ENCODE results near the gene COA1. TPM values are rescaled to one million over a fixed set of nuclear protein-coding genes. Genes with fewer than 3 reads are reported as not detected.

Gene COA1
- total and polyA plus RNA-seq, 2 experiments from 2014 or later = 53.4 to 59.5 TPM

- in situ Hi-C loops (cut with MboI) = no loop called here
- 4 to 8% methylated on average over 7 of the region's 7 CpGs for WGBS, 2 experiments (ENCODE audit: low coverage in 1 of 2, low lambda C conversion rate in 2 of 2, missing lambda C conversion rate in 2 of 2)
- peak overlapping the region; percentile 53 for H3K4me3 ChIP-seq
- H3K27ac ChIP-seq = peak overlapping the region; percentile 99
- peak; percentile 78 for DNase-seq
- H3K9me2 ChIP-seq (ENCODE audit: insufficient read depth) = no peaks in the 10 kb centered on the region
- peak overlapping the region; percentile 76 for H3K4me2 ChIP-seq (ENCODE audit: unreplicated experiment)
- H2AFZ ChIP-seq = no peak overlapping the region
- peak overlapping the region; percentile 88 for H3K9ac ChIP-seq
- H3K4me1 ChIP-seq (ENCODE audit: insufficient read depth) = peaks cover 58% of the 10 kb centered on the region
- TF ChIP-seq EZH2 (IDR thresholded peaks at IDR 0.05; ENCODE audit: insufficient read depth, poor library complexity, severe bottlenecking) (no peak), EZH2phosphoT487 (IDR thresholded peaks at IDR 0.05; ENCODE audit: insufficient read depth, low read depth) (no peak)
- H3K27me3 ChIP-seq (replicated peaks; ENCODE audit: insufficient read depth) = no peaks in the 10 kb centered on the region
- H4K20me1 ChIP-seq (ENCODE audit: insufficient read depth) = no peaks in the 10 kb centered on the region
- H3K36me3 ChIP-seq (ENCODE audit: low read depth) = no peaks in the 10 kb centered on the region
- H3K79me2 ChIP-seq (ENCODE audit: insufficient read depth) = peaks cover 21% of the 10 kb centered on the region
- peaks cover 73% of the 10 kb centered on the region for H3F3A ChIP-seq (ENCODE audit: insufficient read depth)
- no peaks in the 10 kb centered on the region for H3K9me3 ChIP-seq (ENCODE audit: low read depth)
Observed at GRCh38 chr7:43647339-43647672, 82.0 kb downstream of the COA1 start.

GRCh38 chr7:43646603-43647338, 82.6 kb downstream of the COA1 start:
- H3K9ac ChIP-seq = peak overlapping the region; percentile 88
- H3K79me2 ChIP-seq (ENCODE audit: insufficient read depth) = peaks cover 21% of the 10 kb centered on the region
- TF ChIP-seq EZH2phosphoT487 (IDR thresholded peaks at IDR 0.05; ENCODE audit: insufficient read depth, low read depth) (no peak), EZH2 (IDR thresholded peaks at IDR 0.05; ENCODE audit: insufficient read depth, poor library complexity, severe bottlenecking) (no peak)
- H3K4me3 ChIP-seq = peak overlapping the region; percentile 53
- peaks cover 58% of the 10 kb centered on the region for H3K4me1 ChIP-seq (ENCODE audit: insufficient read depth)
- no peaks in the 10 kb centered on the region for H3K36me3 ChIP-seq (ENCODE audit: low read depth)
- no peaks in the 10 kb centered on the region for H3K9me3 ChIP-seq (ENCODE audit: low read depth)
- 1 to 3% methylated on average over 8 of the region's 8 CpGs for WGBS, 2 experiments (ENCODE audit: low coverage in 1 of 2, low lambda C conversion rate in 2 of 2, missing lambda C conversion rate in 2 of 2)
- H3K27ac ChIP-seq = peak overlapping the region; percentile 99
- no peak overlapping the region for H2AFZ ChIP-seq
- peak overlapping the region; percentile 76 for H3K4me2 ChIP-seq (ENCODE audit: unreplicated experiment)
- H4K20me1 ChIP-seq (ENCODE audit: insufficient read depth) = no peaks in the 10 kb centered on the region
- H3K27me3 ChIP-seq (replicated peaks; ENCODE audit: insufficient read depth) = no peaks in the 10 kb centered on the region
- DNase-seq = peak; percentile 90
- H3F3A ChIP-seq (ENCODE audit: insufficient read depth) = peaks cover 77% of the 10 kb centered on the region
- in situ Hi-C loops (cut with MboI) = no loop called here
- H3K9me2 ChIP-seq (ENCODE audit: insufficient read depth) = no peaks in the 10 kb centered on the region

GRCh38 chr7:43645699-43646226, 83.6 kb downstream of the COA1 start:
- peak overlapping the region; percentile 76 for H3K4me2 ChIP-seq (ENCODE audit: unreplicated experiment)
- H3F3A ChIP-seq (ENCODE audit: insufficient read depth) = peaks cover 78% of the 10 kb centered on the region
- DNase-seq = no peak
- H4K20me1 ChIP-seq (ENCODE audit: insufficient read depth) = no peaks in the 10 kb centered on the region
- in situ Hi-C loops (cut with MboI) = no loop called here
- no peak overlapping the region for H2AFZ ChIP-seq
- H3K4me3 ChIP-seq = peak overlapping the region; percentile 53; the same call in 1 of the 2 replicates
- H3K9me3 ChIP-seq (ENCODE audit: low read depth) = no peaks in the 10 kb centered on the region
- no peaks in the 10 kb centered on the region for H3K27me3 ChIP-seq (replicated peaks; ENCODE audit: insufficient read depth)
- H3K9me2 ChIP-seq (ENCODE audit: insufficient read depth) = no peaks in the 10 kb centered on the region
- H3K4me1 ChIP-seq (ENCODE audit: insufficient read depth) = peaks cover 53% of the 10 kb centered on the region
- 94 to 98% methylated on average over 3 of the region's 3 CpGs for WGBS, 2 experiments (ENCODE audit: low coverage in 1 of 2, low lambda C conversion rate in 2 of 2, missing lambda C conversion rate in 2 of 2)
- H3K27ac ChIP-seq = peak overlapping the region; percentile 99
- H3K9ac ChIP-seq = peak overlapping the region; percentile 88
- peaks cover 1% of the 10 kb centered on the region; the same call in 1 of the 2 replicates for H3K36me3 ChIP-seq (ENCODE audit: low read depth)
- H3K79me2 ChIP-seq (ENCODE audit: insufficient read depth) = peaks cover 23% of the 10 kb centered on the region
- TF ChIP-seq EZH2 (IDR thresholded peaks at IDR 0.05; ENCODE audit: insufficient read depth, poor library complexity, severe bottlenecking) (no peak), EZH2phosphoT487 (IDR thresholded peaks at IDR 0.05; ENCODE audit: insufficient read depth, low read depth) (no peak)

- peaks cover 40% of the 10 kb centered on the region for H3K79me2 ChIP-seq (ENCODE audit: insufficient read depth)
- peaks cover 53% of the 10 kb centered on the region for H3K4me1 ChIP-seq (ENCODE audit: insufficient read depth)
- no peaks in the 10 kb centered on the region for H4K20me1 ChIP-seq (ENCODE audit: insufficient read depth)
- H3K36me3 ChIP-seq (ENCODE audit: low read depth) = peaks cover 16% of the 10 kb centered on the region; the same call in 1 of the 2 replicates
- H3K9me3 ChIP-seq (ENCODE audit: low read depth) = no peaks in the 10 kb centered on the region
- 91 to 96% methylated on average over 8 of the region's 8 CpGs for WGBS, 2 experiments (ENCODE audit: low coverage in 1 of 2, low lambda C conversion rate in 2 of 2, missing lambda C conversion rate in 2 of 2)
- H3K27ac ChIP-seq = no peak overlapping the region
- H3K9ac ChIP-seq = no peak overlapping the region
- H3K4me3 ChIP-seq = no peak overlapping the region
- TF ChIP-seq EZH2 (IDR thresholded peaks at IDR 0.05; ENCODE audit: insufficient read depth, poor library complexity, severe bottlenecking) (no peak), EZH2phosphoT487 (IDR thresholded peaks at IDR 0.05; ENCODE audit: insufficient read depth, low read depth) (no peak)
- H2AFZ ChIP-seq = no peak overlapping the region
- H3K27me3 ChIP-seq (replicated peaks; ENCODE audit: insufficient read depth) = no peaks in the 10 kb centered on the region
- no peaks in the 10 kb centered on the region for H3K9me2 ChIP-seq (ENCODE audit: insufficient read depth)
- H3K4me2 ChIP-seq (ENCODE audit: unreplicated experiment) = no peak overlapping the region
- DNase-seq = no peak
- in situ Hi-C loops (cut with MboI) = no loop called here
- H3F3A ChIP-seq (ENCODE audit: insufficient read depth) = peaks cover 78% of the 10 kb centered on the region
Observed at GRCh38 chr7:43643846-43644245, 85.5 kb downstream of the COA1 start.
